HG02588 (cell line): ENCODE measurements around the gene CPD.
"Not testable (repeated sequence)": the region's sequence is repeated elsewhere in the genome, so short reads cannot be mapped to it uniquely, and the experiment has no call there.

Experiments used
- ATAC-seq: cut with Tn5 transposase; IDR thresholded peaks from one replicate; pipeline ENCODE4 v1.9.1; 2021; ENCODE audit warnings: mild to moderate bottlenecking, moderate library complexity; ENCODE audit not compliant: unreplicated experiment

Gene CPD

GRCh38 chr17:30378825-30379302 is at the start of gene CPD:
CPD (plus strand) TSS chr17:30378927; CDS start chr17:30378981, 54 bp downstream.
- peak; percentile 88 for ATAC-seq

- no peak for ATAC-seq
Measured at GRCh38 chr17:30332057-30332542, 46.6 kb upstream of the CPD start.

GRCh38 chr17:30333503-30334360 is 45.0 kb upstream of the CPD start, which contains the start of gene TMIGD1:
TMIGD1 (minus strand) TSS chr17:30334057; CDS start chr17:30332133, 1,924 bp downstream.
- ATAC-seq, result no peak

- ATAC-seq, result no peak
Measured at GRCh38 chr17:30334421-30334820, 44.3 kb upstream of the CPD start.

GRCh38 chr17:30336369-30337171 is 42.2 kb upstream of the CPD start:
- ATAC-seq, result no peak

GRCh38 chr17:30337393-30337999 is 41.2 kb upstream of the CPD start:
- ATAC-seq, result no peak

GRCh38 chr17:30339086-30339485 is 39.6 kb upstream of the CPD start:
- ATAC-seq, result no peak

- no peak for ATAC-seq
Measured at GRCh38 chr17:30340801-30341356, 37.8 kb upstream of the CPD start.

GRCh38 chr17:30341703-30342249 is 37.0 kb upstream of the CPD start:
- no peak for ATAC-seq

GRCh38 chr17:30343244-30343643 is 35.5 kb upstream of the CPD start:
- not testable (repeated sequence) for ATAC-seq

GRCh38 chr17:30343796-30344195 is 34.9 kb upstream of the CPD start:
- no peak for ATAC-seq

- ATAC-seq, result no peak
Measured at GRCh38 chr17:30344283-30345088, 34.2 kb upstream of the CPD start.

- ATAC-seq, result no peak
Measured at GRCh38 chr17:30345089-30345433, 33.7 kb upstream of the CPD start.

GRCh38 chr17:30345527-30346075 is 33.1 kb upstream of the CPD start:
- ATAC-seq, result no peak

GRCh38 chr17:30346221-30346795 is 32.4 kb upstream of the CPD start:
- ATAC-seq, result no peak

GRCh38 chr17:30347488-30347887 is 31.2 kb upstream of the CPD start:
- no peak for ATAC-seq

GRCh38 chr17:30349252-30349651 is 29.5 kb upstream of the CPD start:
- ATAC-seq, result no peak

- not testable (repeated sequence) for ATAC-seq
Measured at GRCh38 chr17:30351263-30351662, 27.5 kb upstream of the CPD start.

GRCh38 chr17:30351735-30352134 is 27.0 kb upstream of the CPD start:
- ATAC-seq, result no peak
